Neural crest cell (in vitro differentiated cells): Measurements from ENCODE around the gene RBFOX1. TPM values are rescaled to one million over a fixed set of nuclear protein-coding genes. Genes with fewer than 3 reads are reported as not detected.

ENCODE experiments used
- DNase-seq: peaks from one replicate; pipeline ENCODE4 v3.0.0; 2021; ENCODE audit warnings: low read depth, mixed read lengths, low spot score
- H3K27ac Mint-ChIP-seq: one replicate; pipeline ENCODE4 v1.8.0; 2021; ENCODE audit warnings: mild to moderate bottlenecking, mixed read lengths; ENCODE audit not compliant: unreplicated experiment
- H3K27me3 Mint-ChIP-seq: 2 replicates; pipeline ENCODE4 v1.8.0; 2021; ENCODE audit warnings: low read depth, mild to moderate bottlenecking, mixed read lengths
- H3K36me3 Mint-ChIP-seq: 2 replicates; pipeline ENCODE4 v1.8.0; 2021; ENCODE audit warnings: low read depth, mild to moderate bottlenecking, mixed read lengths
- H3K4me1 Mint-ChIP-seq: 2 replicates; pipeline ENCODE4 v1.8.0; 2021; ENCODE audit warnings: mixed read lengths
- H3K4me3 Mint-ChIP-seq: one replicate; pipeline ENCODE4 v1.8.0; 2021; ENCODE audit warnings: mild to moderate bottlenecking, mixed read lengths
- H3K9me3 Mint-ChIP-seq: 2 replicates; pipeline ENCODE4 v1.8.0; 2021; ENCODE audit warnings: mixed read lengths
- total RNA-seq: library from RNA; stranded (reverse); gene quantifications from 2 replicates; pipeline ENCODE4 v1.2.1, GENCODE V29; 2021
- TF ChIP-seq, protein P1 (sequence below): fragments of 200-600 bp; sonication (generic); conservative IDR thresholded peaks from 2 replicates; pipeline ENCODE4 v1.5.0; 2021; ENCODE audit warnings: antibody characterized with exemption, mild to moderate bottlenecking

RBFOX1 gene
- total RNA-seq, 1 donor from 2014 or later, result 1.4 TPM

- Mint-ChIP-seq H3K9me3 (peaks cover 3% of the 10 kb centered on the region), H3K4me1 (peaks cover 10% of the 10 kb centered on the region), H3K4me3 (no peak overlapping the region), H3K27ac (no peak overlapping the region), H3K27me3 (peaks cover 5% of the 10 kb centered on the region), H3K36me3 (no peaks in the 10 kb centered on the region)
- TF ChIP-seq, protein P1, sequence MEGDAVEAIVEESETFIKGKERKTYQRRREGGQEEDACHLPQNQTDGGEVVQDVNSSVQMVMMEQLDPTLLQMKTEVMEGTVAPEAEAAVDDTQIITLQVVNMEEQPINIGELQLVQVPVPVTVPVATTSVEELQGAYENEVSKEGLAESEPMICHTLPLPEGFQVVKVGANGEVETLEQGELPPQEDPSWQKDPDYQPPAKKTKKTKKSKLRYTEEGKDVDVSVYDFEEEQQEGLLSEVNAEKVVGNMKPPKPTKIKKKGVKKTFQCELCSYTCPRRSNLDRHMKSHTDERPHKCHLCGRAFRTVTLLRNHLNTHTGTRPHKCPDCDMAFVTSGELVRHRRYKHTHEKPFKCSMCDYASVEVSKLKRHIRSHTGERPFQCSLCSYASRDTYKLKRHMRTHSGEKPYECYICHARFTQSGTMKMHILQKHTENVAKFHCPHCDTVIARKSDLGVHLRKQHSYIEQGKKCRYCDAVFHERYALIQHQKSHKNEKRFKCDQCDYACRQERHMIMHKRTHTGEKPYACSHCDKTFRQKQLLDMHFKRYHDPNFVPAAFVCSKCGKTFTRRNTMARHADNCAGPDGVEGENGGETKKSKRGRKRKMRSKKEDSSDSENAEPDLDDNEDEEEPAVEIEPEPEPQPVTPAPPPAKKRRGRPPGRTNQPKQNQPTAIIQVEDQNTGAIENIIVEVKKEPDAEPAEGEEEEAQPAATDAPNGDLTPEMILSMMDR, result no peak
- DNase-seq, result no peak
Measured at GRCh38 chr16:7508656-7509055, 176.0 kb downstream of the RBFOX1 start.

DNA sequence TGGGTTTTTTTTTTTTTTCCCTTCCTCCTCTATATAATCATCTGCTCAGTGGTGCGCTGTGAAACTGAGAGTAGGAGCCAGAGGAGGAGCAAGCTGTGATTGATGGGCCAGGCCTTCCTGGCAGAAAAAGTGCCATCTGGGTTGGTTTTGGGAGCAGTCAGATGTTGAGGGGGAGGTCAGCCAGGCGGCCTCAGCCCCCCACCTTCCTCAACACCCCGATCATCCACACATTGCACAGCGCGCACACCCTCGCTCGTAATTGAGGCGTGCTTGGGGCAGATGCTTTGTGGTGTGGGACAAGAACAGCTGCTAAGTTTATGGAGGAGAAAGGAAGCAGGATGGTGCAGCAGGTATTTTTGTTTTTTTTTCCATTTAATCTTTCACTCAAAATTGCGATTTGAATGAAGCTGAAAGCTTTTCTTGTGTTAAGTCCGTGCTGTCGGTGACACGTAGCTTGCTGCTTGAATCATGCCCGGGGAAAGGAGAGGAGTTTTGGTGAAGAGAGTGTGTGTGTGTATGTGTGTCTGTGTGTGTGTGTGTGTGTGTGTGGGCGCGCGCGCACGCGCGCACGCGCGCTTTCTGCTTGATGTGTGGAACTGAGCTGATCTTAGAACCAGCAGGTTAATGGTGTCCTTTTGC, 177.4 kb downstream of the RBFOX1 start:
- TF ChIP-seq, protein P1, result no peak
- H3K4me3 Mint-ChIP-seq, result no peak overlapping the region
- H3K4me1 Mint-ChIP-seq, result peaks cover 10% of the 10 kb centered on the region
- peaks cover 3% of the 10 kb centered on the region for H3K9me3 Mint-ChIP-seq
- peaks cover 5% of the 10 kb centered on the region for H3K27me3 Mint-ChIP-seq
- no peaks in the 10 kb centered on the region for H3K36me3 Mint-ChIP-seq
- H3K27ac Mint-ChIP-seq, result no peak overlapping the region
- no peak for DNase-seq

DNA sequence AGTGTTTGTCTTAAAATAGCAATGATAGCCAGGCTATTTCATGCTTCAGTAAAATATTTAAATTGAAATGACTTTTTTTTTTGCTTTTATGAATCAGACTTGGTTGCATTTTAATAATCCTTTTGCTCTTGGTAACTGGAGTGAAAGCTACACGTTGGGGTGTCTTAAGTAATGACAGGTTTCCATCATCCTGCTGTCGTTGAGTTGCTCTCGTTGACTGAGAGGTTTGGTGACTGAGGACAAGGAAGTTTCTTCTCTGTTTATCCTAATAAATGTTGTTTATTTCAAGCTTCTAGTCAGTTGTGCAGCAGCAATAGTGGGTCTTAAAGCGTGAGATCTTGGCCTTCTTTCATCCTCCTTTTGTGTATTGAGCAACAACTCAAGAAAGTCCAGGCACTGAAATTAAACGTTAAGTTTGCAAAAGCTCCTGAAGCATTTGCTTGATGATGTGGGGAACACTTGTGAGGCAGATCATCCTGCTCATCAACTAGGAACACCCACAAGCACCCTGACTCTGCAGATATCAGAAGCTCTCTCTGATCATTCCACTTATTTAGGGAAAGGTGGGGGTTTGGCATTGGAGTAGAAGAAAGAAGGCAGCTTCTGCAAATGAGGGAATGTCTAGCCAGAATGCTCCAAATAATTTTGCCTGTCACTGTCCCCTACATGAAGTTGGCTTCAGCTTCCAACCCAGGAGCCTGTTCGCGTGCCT, 179.1 kb downstream of the RBFOX1 start:
- DNase-seq, result no peak
- no peak overlapping the region for H3K4me3 Mint-ChIP-seq

GRCh38 chr16:7512503-7512902, 179.9 kb downstream of the RBFOX1 start:
- H3K4me3 Mint-ChIP-seq, result no peak overlapping the region

More for the DNA sequence above, 179.1 kb downstream of the RBFOX1 start:
- TF ChIP-seq, protein P1, result no peak
- Mint-ChIP-seq H3K9me3 (peaks cover 3% of the 10 kb centered on the region), H3K36me3 (no peaks in the 10 kb centered on the region), H3K27ac (no peak overlapping the region), H3K27me3 (peaks cover 5% of the 10 kb centered on the region), H3K4me1 (peaks cover 10% of the 10 kb centered on the region)

DNA sequence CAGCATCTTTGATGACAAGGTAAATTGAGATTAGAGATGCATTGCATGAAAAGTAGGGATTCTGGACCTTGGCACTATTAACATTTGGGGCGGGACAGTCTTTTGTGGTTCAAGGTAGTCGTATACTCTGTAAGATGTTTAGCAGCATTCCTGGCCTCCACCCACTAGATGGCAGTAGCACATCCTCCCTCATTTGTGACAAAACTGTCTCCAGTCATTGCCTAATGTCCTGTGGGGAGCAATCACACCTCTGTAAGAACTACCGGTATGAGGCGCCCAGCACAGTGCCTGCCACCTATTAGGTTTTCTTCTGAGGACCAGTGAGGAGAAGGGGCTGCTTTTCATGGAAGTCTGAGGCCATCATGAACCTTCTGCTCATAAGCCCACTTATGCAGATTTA, 180.8 kb downstream of the RBFOX1 start:
- H3K27ac Mint-ChIP-seq, result no peak overlapping the region
- peaks cover 3% of the 10 kb centered on the region for H3K9me3 Mint-ChIP-seq
- TF ChIP-seq, protein P1, result peak; percentile 53
- peaks cover 10% of the 10 kb centered on the region for H3K4me1 Mint-ChIP-seq
- peaks cover 5% of the 10 kb centered on the region for H3K27me3 Mint-ChIP-seq
- no peak for DNase-seq
- H3K4me3 Mint-ChIP-seq, result no peak overlapping the region
- no peaks in the 10 kb centered on the region for H3K36me3 Mint-ChIP-seq

More at GRCh38 chr16:7512503-7512902, 179.9 kb downstream of the RBFOX1 start:
- H3K4me1 Mint-ChIP-seq, result peaks cover 10% of the 10 kb centered on the region
- H3K36me3 Mint-ChIP-seq, result no peaks in the 10 kb centered on the region
- no peak overlapping the region for H3K27ac Mint-ChIP-seq
- peaks cover 3% of the 10 kb centered on the region for H3K9me3 Mint-ChIP-seq
- H3K27me3 Mint-ChIP-seq, result peaks cover 5% of the 10 kb centered on the region
- DNase-seq, result no peak
- TF ChIP-seq, protein P1, result no peak
